Measurements from ENCODE around the gene GRIP1.

Gene GRIP1

GRCh38 chr12:66379616-66380015, 299.3 kb downstream of the GRIP1 start:
- no peak for DNase-seq (ENCODE audit: low read depth)
- TF ChIP-seq, protein P1, sequence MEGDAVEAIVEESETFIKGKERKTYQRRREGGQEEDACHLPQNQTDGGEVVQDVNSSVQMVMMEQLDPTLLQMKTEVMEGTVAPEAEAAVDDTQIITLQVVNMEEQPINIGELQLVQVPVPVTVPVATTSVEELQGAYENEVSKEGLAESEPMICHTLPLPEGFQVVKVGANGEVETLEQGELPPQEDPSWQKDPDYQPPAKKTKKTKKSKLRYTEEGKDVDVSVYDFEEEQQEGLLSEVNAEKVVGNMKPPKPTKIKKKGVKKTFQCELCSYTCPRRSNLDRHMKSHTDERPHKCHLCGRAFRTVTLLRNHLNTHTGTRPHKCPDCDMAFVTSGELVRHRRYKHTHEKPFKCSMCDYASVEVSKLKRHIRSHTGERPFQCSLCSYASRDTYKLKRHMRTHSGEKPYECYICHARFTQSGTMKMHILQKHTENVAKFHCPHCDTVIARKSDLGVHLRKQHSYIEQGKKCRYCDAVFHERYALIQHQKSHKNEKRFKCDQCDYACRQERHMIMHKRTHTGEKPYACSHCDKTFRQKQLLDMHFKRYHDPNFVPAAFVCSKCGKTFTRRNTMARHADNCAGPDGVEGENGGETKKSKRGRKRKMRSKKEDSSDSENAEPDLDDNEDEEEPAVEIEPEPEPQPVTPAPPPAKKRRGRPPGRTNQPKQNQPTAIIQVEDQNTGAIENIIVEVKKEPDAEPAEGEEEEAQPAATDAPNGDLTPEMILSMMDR (IDR thresholded peaks at IDR 0.05; ENCODE audit: insufficient read depth, low read depth, low read length, missing control alignments), result no peak
- no peak overlapping the region for H3K4me3 ChIP-seq (ENCODE audit: low read depth, low read length)

DNA sequence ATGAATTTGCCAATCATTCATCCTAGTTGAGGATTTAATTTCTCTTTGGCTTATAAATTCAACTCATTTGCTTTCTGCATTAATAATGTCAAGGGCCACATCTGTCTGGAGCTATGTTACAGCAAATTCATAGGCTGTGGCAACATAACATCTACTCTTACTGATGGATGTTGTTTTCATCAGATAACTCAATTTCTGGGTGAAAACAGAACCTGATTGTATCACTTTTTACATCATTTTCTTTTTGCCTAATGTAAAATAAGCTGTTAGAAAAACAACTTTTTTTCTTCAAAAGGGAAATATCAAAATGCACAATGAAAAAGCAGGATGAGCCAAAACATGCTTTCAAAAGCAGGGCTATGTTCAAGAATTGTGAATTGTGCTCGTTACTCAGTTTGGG, 303.3 kb downstream of the GRIP1 start:
- TF ChIP-seq, protein P1 (IDR thresholded peaks at IDR 0.05; ENCODE audit: insufficient read depth, low read depth, low read length, missing control alignments), result no peak
- no peak overlapping the region for H3K4me3 ChIP-seq (ENCODE audit: low read depth, low read length)
- no peak for DNase-seq (ENCODE audit: low read depth)

DNA sequence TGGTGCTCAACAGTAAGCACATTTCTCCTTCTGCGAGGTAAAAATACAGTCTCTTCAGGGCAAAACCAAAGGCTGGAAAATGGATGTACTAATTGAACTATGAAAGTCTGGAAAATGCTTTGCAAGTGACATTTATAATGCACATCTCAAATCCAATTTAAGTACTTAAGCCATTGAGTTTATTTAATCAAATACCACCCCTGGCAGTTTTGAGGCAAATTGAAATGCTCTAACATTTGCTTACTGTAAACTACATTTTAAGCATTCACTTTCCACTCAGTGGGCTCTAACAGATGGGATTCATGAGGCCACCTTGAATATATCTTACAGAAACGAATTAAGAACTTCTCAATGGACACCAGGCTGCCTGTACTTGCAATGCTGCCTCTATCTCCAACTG, 306.9 kb downstream of the GRIP1 start:
- no peak overlapping the region for H3K4me3 ChIP-seq (ENCODE audit: low read depth, low read length)
- DNase-seq (ENCODE audit: low read depth), result no peak
- TF ChIP-seq, protein P1 (IDR thresholded peaks at IDR 0.05; ENCODE audit: insufficient read depth, low read depth, low read length, missing control alignments), result no peak

- no peak overlapping the region for H3K4me3 ChIP-seq (ENCODE audit: low read depth, low read length)
- DNase-seq (ENCODE audit: low read depth), result no peak
- TF ChIP-seq, protein P1 (IDR thresholded peaks at IDR 0.05; ENCODE audit: insufficient read depth, low read depth, low read length, missing control alignments), result no peak
Measured at GRCh38 chr12:66367015-66367667, 311.7 kb downstream of the GRIP1 start.

GRCh38 chr12:66365718-66366490, 313.0 kb downstream of the GRIP1 start:
- no peak for DNase-seq (ENCODE audit: low read depth)
- no peak overlapping the region for H3K4me3 ChIP-seq (ENCODE audit: low read depth, low read length)
- TF ChIP-seq, protein P1 (IDR thresholded peaks at IDR 0.05; ENCODE audit: insufficient read depth, low read depth, low read length, missing control alignments), result no peak

GRCh38 chr12:66361703-66362102, 317.2 kb downstream of the GRIP1 start:
- no peak overlapping the region for H3K4me3 ChIP-seq (ENCODE audit: low read depth, low read length)
- TF ChIP-seq, protein P1 (IDR thresholded peaks at IDR 0.05; ENCODE audit: insufficient read depth, low read depth, low read length, missing control alignments), result no peak
- no peak for DNase-seq (ENCODE audit: low read depth)
